ENCODE measurements around the gene MCEMP1.

- no peak for TF ChIP-seq TCF12 (IDR thresholded peaks at IDR 0.05; ENCODE audit: low read depth)
- TF ChIP-seq YY1 (IDR thresholded peaks at IDR 0.05; ENCODE audit: low read depth) = no peak
- no peak for TF ChIP-seq ZBTB7A (IDR thresholded peaks at IDR 0.05; ENCODE audit: low read depth)
These were observed 6.6 kb upstream of the MCEMP1 start for GRCh38 chr19:7670150-7670783.
